HepG2 (cell line): ENCODE data around the gene NUBPL. TPM values are rescaled to one million over a fixed set of nuclear protein-coding genes. Genes with fewer than 3 reads are reported as not detected.
"Not testable (repeated sequence)": the region's sequence is repeated elsewhere in the genome, so short reads cannot be mapped to it uniquely, and the experiment has no call there.

Source experiments
- ATAC-seq: fragments of 200-7000 bp; cut with Tn5 transposase; 3 replicates; pipeline ENCODE4 v1.9.1; 2020; ENCODE audit warnings: mild to moderate bottlenecking, moderate library complexity
- BruUV-seq: library from RNA; stranded (reverse); fragments of 400-500 nt; replicated peaks from 2 replicates; lab custom pipeline; 2021; lab: Mats Ljungman, UMichigan
- CTCF ChIA-PET: fragments of 300-600 bp; formaldehyde crosslinking; extraction: SDS; loops from one replicate; lab custom pipeline; 2021; ENCODE audit warnings: low total read pairs, inconsistent platforms, low intra/inter-chr PET ratio; lab: Yijun Ruan, JAX
- POLR2A ChIA-PET: fragments of 350-600 bp; sonication (Branson Sonifier 250); formaldehyde crosslinking; loops from one replicate; lab custom pipeline; 2020; ENCODE audit warnings: antibody characterized with exemption, inconsistent platforms; lab: Yijun Ruan, JAX
- DNase-seq: peaks from one replicate; pipeline ENCODE4 v3.0.0-alpha.2; 2015; ENCODE audit warnings: low spot score
- FAIRE-seq: peaks from 3 replicates; lab custom pipeline; 2011; peaks lifted over from hg19 to GRCh38; lab: Jason Lieb, UNC
- H2AFZ ChIP-seq: one replicate; pipeline ENCODE4 v1.6.1; 2011; ENCODE audit warnings: low read length, inconsistent platforms
- H3K27ac ChIP-seq: fragments of 300-600 bp; 3 replicates; pipeline ENCODE4 v1.8.0; 2011; ENCODE audit warnings: mixed run types, mild to moderate bottlenecking, mixed read lengths, low read length, inconsistent platforms; ENCODE audit not compliant: insufficient read depth; ENCODE audit errors: extremely low read length
- H3K27me3 ChIP-seq, 2 experiments: fragments of 200-600 bp in 1 of 2; 2 replicates in 1 of 2; 3 replicates in 1 of 2; pipeline versions ENCODE4 v1.6.0 to v1.8.0; 2011; ENCODE audit warnings: low read length in 2 of 2, mild to moderate bottlenecking in 2 of 2, moderate library complexity in 2 of 2, inconsistent platforms in 1 of 2; ENCODE audit not compliant: insufficient read depth in 2 of 2, control insufficient read depth in 1 of 2
- H3K36me3 ChIP-seq, 2 experiments: fragments of 200-600 bp in 1 of 2; replicated peaks in 1 of 2; 2 replicates in 1 of 2; 3 replicates in 1 of 2; pipeline versions ENCODE4 v1.5.1 to v1.8.0; 2011; ENCODE audit warnings: low read length in 2 of 2, inconsistent platforms in 1 of 2; ENCODE audit not compliant: insufficient read depth in 2 of 2, control insufficient read depth in 1 of 2
- H3K4me1 ChIP-seq: 2 replicates; pipeline ENCODE4 v1.5.1; 2012; ENCODE audit warnings: low read length, inconsistent platforms; ENCODE audit not compliant: insufficient read depth
- H3K4me2 ChIP-seq: 2 replicates; pipeline ENCODE4 v1.6.0; 2011; ENCODE audit warnings: low read depth, low read length, inconsistent platforms
- H3K4me3 ChIP-seq, 3 experiments: fragments of 200-600 bp in 1 of 3; sonication (generic), shearing (Covaris generic) in 1 of 3; replicated peaks in 1 of 3; 2 replicates each; pipeline ENCODE4 v1.5.1; 2011 to 2016; ENCODE audit warnings: low read length in 3 of 3, inconsistent platforms in 2 of 3, low read depth in 2 of 3, mild to moderate bottlenecking in 2 of 3, control low read depth in 1 of 3, mixed read lengths in 1 of 3; ENCODE audit not compliant: insufficient read depth in 1 of 3
- H3K79me2 ChIP-seq: one replicate; pipeline ENCODE4 v1.6.1; 2011; ENCODE audit warnings: low read length, inconsistent platforms; ENCODE audit not compliant: insufficient read depth
- H3K9ac ChIP-seq: 2 replicates; pipeline ENCODE4 v1.6.0; 2011; ENCODE audit warnings: mild to moderate bottlenecking, low read depth, low read length, inconsistent platforms; ENCODE audit not compliant: insufficient read depth
- H3K9me3 ChIP-seq: 2 replicates; pipeline ENCODE4 v1.5.1; 2012; ENCODE audit warnings: mild to moderate bottlenecking, low read length
- H4K20me1 ChIP-seq: 2 replicates; pipeline ENCODE4 v1.6.0; 2011; ENCODE audit warnings: inconsistent platforms, mild to moderate bottlenecking, low read length, moderate library complexity; ENCODE audit not compliant: insufficient read depth
- ATF7 ChIP-seq, 2 experiments: fragments of 450-650 bp in 1 of 2; sonication (generic) in 1 of 2; formaldehyde crosslinking in 1 of 2; IDR thresholded peaks; 2 replicates each; pipeline versions ENCODE4 v1.4.0 to v1.6.1; 2016 to 2020; ENCODE audit warnings: antibody characterized with exemption in 1 of 2, mild to moderate bottlenecking in 1 of 2, missing genetic modification reagents in 1 of 2
- BCL6 ChIP-seq: IDR thresholded peaks from 2 replicates; pipeline ENCODE4 v1.6.1; 2016; ENCODE audit warnings: missing genetic modification reagents, missing compliant biosample characterization
- FOXK1 ChIP-seq: sonication (generic); formaldehyde crosslinking; IDR thresholded peaks from 2 replicates; pipeline ENCODE4 v1.4.0; 2020; ENCODE audit warnings: low read depth, missing genetic modification reagents, borderline replicate concordance
- FOXP1 ChIP-seq, 2 experiments: fragments of 450-650 bp in 1 of 2; IDR thresholded peaks; 2 replicates each; pipeline ENCODE4 v1.6.1; 2017 to 2018; ENCODE audit warnings: antibody characterized with exemption in 1 of 2
- HDAC1 ChIP-seq: sonication (generic); formaldehyde crosslinking; IDR thresholded peaks from 2 replicates; pipeline ENCODE4 v1.5.1; 2020; ENCODE audit warnings: mild to moderate bottlenecking, missing genetic modification reagents
- HMG20A ChIP-seq: IDR thresholded peaks from 2 replicates; pipeline ENCODE4 v1.6.1; 2016; ENCODE audit warnings: borderline replicate concordance
- ISL2 ChIP-seq: sonication (generic); formaldehyde crosslinking; IDR thresholded peaks from 2 replicates; pipeline ENCODE4 v1.5.0; 2020; ENCODE audit warnings: missing genetic modification reagents
- KLF12 ChIP-seq: sonication (generic); formaldehyde crosslinking; IDR thresholded peaks from 2 replicates; pipeline ENCODE4 v1.4.0; 2020; ENCODE audit warnings: missing genetic modification reagents, borderline replicate concordance
- MZF1 ChIP-seq: sonication (generic); formaldehyde crosslinking; IDR thresholded peaks from 2 replicates; pipeline ENCODE4 v1.8.1; 2023; ENCODE audit warnings: mild to moderate bottlenecking, missing genetic modification reagents, borderline replicate concordance
- NCOA2 ChIP-seq: sonication (generic); formaldehyde crosslinking; IDR thresholded peaks from 2 replicates; pipeline ENCODE4 v1.8.0; 2022; ENCODE audit warnings: inconsistent platforms
- NFYC ChIP-seq: IDR thresholded peaks from 2 replicates; pipeline ENCODE4 v1.6.1; 2016; ENCODE audit warnings: missing genetic modification reagents, missing compliant biosample characterization
- RARA ChIP-seq: IDR thresholded peaks from 2 replicates; pipeline ENCODE4 v1.6.1; 2016; ENCODE audit warnings: missing genetic modification reagents, missing compliant biosample characterization
- SAP130 ChIP-seq: IDR thresholded peaks from 2 replicates; pipeline ENCODE4 v1.6.1; 2016; ENCODE audit warnings: low read depth
- SOX13 ChIP-seq, 3 experiments: fragments of 450-650 bp in 1 of 3; sonication (generic) in 1 of 3; formaldehyde crosslinking in 1 of 3; IDR thresholded peaks in 2 of 3; conservative IDR thresholded peaks in 1 of 3; 2 replicates each; pipeline versions ENCODE4 v1.5.0 to v1.6.1; 2016 to 2020; ENCODE audit warnings: antibody characterized with exemption in 1 of 3, mild to moderate bottlenecking in 1 of 3, missing compliant biosample characterization in 1 of 3, missing genetic modification reagents in 1 of 3, moderate library complexity in 1 of 3
- SOX5 ChIP-seq: IDR thresholded peaks from 2 replicates; pipeline ENCODE4 v1.6.1; 2016; ENCODE audit warnings: borderline replicate concordance
- TARDBP ChIP-seq: sonication (generic); formaldehyde crosslinking; IDR thresholded peaks from 2 replicates; pipeline ENCODE4 v1.8.0; 2022; ENCODE audit warnings: mild to moderate bottlenecking, missing genetic modification reagents
- ZMYM2 ChIP-seq: sonication (generic); formaldehyde crosslinking; IDR thresholded peaks from 2 replicates; pipeline ENCODE4 v1.8.0; 2022; ENCODE audit warnings: mild to moderate bottlenecking, missing genetic modification reagents
- ZNF12 ChIP-seq: sonication (generic); formaldehyde crosslinking; IDR thresholded peaks from 2 replicates; pipeline ENCODE4 v1.5.0; 2020; ENCODE audit warnings: missing genetic modification reagents
- ZNF280D ChIP-seq: sonication (generic); formaldehyde crosslinking; IDR thresholded peaks from 2 replicates; pipeline ENCODE4 v1.5.1; 2020; ENCODE audit warnings: mild to moderate bottlenecking, missing genetic modification reagents
- ZNF362 ChIP-seq: sonication (generic); formaldehyde crosslinking; IDR thresholded peaks from 2 replicates; pipeline ENCODE4 v1.4.0; 2020; ENCODE audit warnings: missing genetic modification reagents, mild to moderate bottlenecking, borderline replicate concordance
- ZNF644 ChIP-seq: IDR thresholded peaks from 2 replicates; pipeline ENCODE4 v1.6.1; 2016; ENCODE audit warnings: low read depth
- WGBS: methylation state at CpG from one replicate; pipeline ENCODE4 v1.1.6; 2017; ENCODE audit warnings: low lambda C conversion rate; 5-methylcytosine and 5-hydroxymethylcytosine counted together
- in situ Hi-C: cut with HindIII; loops from 2 replicates; pipeline ENCODE4 v1.10.0; 2017; ENCODE audit warnings: low pct_unique_long_range_greater_than_20kb; ENCODE audit not compliant: extremely low pct_ligation_motif_present
- intact Hi-C: fragments of 100-400 bp; cut with micrococcal nuclease; formaldehyde crosslinking; loops from one replicate; pipeline ENCODE4 v1.10.0; 2022; ENCODE audit not compliant: unreplicated experiment
- polyA plus RNA-seq, 8 experiments: library from polyadenylated mRNA; depleted of rRNA in 3 of 8; stranded (reverse) in 7 of 8; unstranded in 1 of 8; fragments of >200 nt; fragmentation: Illumina TruSeq in 4 of 8; extraction: Trizol in 4 of 8; gene quantifications; 2 replicates each; pipeline versions ENCODE4 v1.2.1 to v1.2.3, GENCODE V29; 2011 to 2016; ENCODE audit warnings: low read depth in 4 of 8, missing spikeins in 1 of 8, mixed read lengths in 1 of 8; ENCODE audit not compliant: insufficient read depth in 1 of 8
- total RNA-seq, 5 experiments: library from RNA; depleted of rRNA; stranded (reverse); fragments of >200 nt; fragmentation: Illumina TruSeq; extraction: Trizol; gene quantifications; 2 replicates each; pipeline ENCODE4 v1.2.3, GENCODE V29; 2016; ENCODE audit warnings: low read depth in 1 of 5

The NUBPL gene
- total and polyA plus RNA-seq, 2 of the 13 experiments (the other 11 are each of a cell fraction or from before 2014, with no cell fraction given) = 21.3 to 44.1 TPM

DNA sequence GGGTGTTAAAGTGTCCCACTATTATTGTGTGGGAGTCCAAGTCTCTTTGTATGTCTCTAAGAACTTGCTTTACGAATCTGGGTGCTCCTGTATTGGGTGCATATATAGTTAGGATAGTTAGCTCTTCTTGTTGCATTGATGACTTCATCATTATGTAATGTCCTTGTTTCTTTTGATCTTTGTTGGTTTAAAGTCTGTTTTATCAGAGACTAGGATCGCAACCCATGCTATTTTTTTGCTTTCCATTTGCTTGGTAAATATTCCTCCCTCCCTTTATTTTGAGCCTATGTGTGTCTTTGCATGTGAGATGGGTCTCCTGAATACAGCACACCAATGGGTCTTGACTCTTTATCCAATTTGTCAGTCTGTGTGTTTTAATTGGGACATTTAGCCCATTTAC, 57.7 kb downstream of the NUBPL start:
- H3K9ac ChIP-seq; in situ Hi-C loops; H4K20me1 ChIP-seq; BruUV-seq; H3K4me3 ChIP-seq; intact Hi-C loops; CTCF ChIA-PET; FAIRE-seq; POLR2A ChIA-PET; H2AFZ ChIP-seq; H3K79me2 ChIP-seq; H3K27me3 ChIP-seq; H3K27ac ChIP-seq; TF ChIP-seq ATF7 (CRISPR knock-in tag; IDR thresholded peaks at IDR 0.05); SOX13 (IDR thresholded peaks at IDR 0.05): not testable (repeated sequence)
- ATAC-seq (peak; percentile 33; the same call in 1 of the 3 replicates), DNase-seq (peak; percentile 82)
- Histone ChIP-seq H3K9me3 (peaks cover 32% of the 10 kb centered on the region), H3K4me1 (peaks cover 20% of the 10 kb centered on the region), H3K4me2 (peak overlapping the region; percentile 3; the same call in 1 of the 2 replicates), H3K36me3 (peaks cover 4 to 10% of the 10 kb centered on the region in 2 experiments; a peak in 3 of 5 replicates)
- 61% methylated on average over 2 of the region's 2 CpGs for WGBS
- peak; percentile 56 for TF ChIP-seq FOXK1 (CRISPR knock-in tag)
- peak; percentile 68; the same call in 1 of the 2 replicates for TF ChIP-seq ZNF12
- TF ChIP-seq TARDBP (CRISPR knock-in tag) = peak; percentile 40; the same call in 1 of the 2 replicates
- TF ChIP-seq SAP130 (CRISPR knock-in tag) = peak; percentile 50; the same call in 1 of the 2 replicates
- TF ChIP-seq HMG20A (CRISPR knock-in tag) = peak; percentile 21; the same call in 1 of the 2 replicates
- TF ChIP-seq MZF1 (CRISPR knock-in tag) = 0 out of 2 replicates have a peak, but pooled peaks have one; percentile 43
- TF ChIP-seq ISL2 (CRISPR knock-in tag) = peak; percentile 45; the same call in 1 of the 2 replicates
- TF ChIP-seq NCOA2 (CRISPR knock-in tag) = peak; percentile 63; the same call in 1 of the 2 replicates
- peak; percentile 8; the same call in 1 of the 2 replicates for TF ChIP-seq BCL6 (CRISPR knock-in tag)
- peak; percentile 86 for TF ChIP-seq ATF7 (IDR thresholded peaks at IDR 0.05)
- peak; percentile 34; the same call in 1 of the 2 replicates for TF ChIP-seq NFYC (CRISPR knock-in tag)
- peak; percentile 74; the same call in 1 of the 2 replicates for TF ChIP-seq ZNF644
- TF ChIP-seq KLF12 = 0 out of 2 replicates have a peak, but pooled peaks have one; percentile 40
- peak; percentile 45; the same call in 1 of the 2 replicates for TF ChIP-seq ZMYM2 (CRISPR knock-in tag)
- 0 out of 2 replicates have a peak, but pooled peaks have one; percentile 36 for TF ChIP-seq ZNF362 (CRISPR knock-in tag)
- TF ChIP-seq HDAC1 (CRISPR knock-in tag) = 0 out of 2 replicates have a peak, but pooled peaks have one; percentile 26
- peak; percentile 74; the same call in 1 of the 2 replicates for TF ChIP-seq SOX5 (CRISPR knock-in tag)
- peak; percentile 91 for TF ChIP-seq ZNF280D (CRISPR knock-in tag)
- TF ChIP-seq SOX13 (CRISPR knock-in tag; conservative IDR thresholded peaks at IDR 0.05 in 1 of 2, IDR thresholded peaks at IDR 0.05 in 1 of 2) = peak in 1 of 2 experiments; percentile 76; a peak in 2 of 4 replicates
- TF ChIP-seq RARA = peak; percentile 35; the same call in 1 of the 2 replicates
- 0 out of 2 replicates have a peak, but pooled peaks have one; percentile 22 for TF ChIP-seq FOXP1 (IDR thresholded peaks at IDR 0.05)
- peak; percentile 82 for TF ChIP-seq FOXP1 (CRISPR knock-in tag; IDR thresholded peaks at IDR 0.05)
